K562 (cell line): Measurements from ENCODE around the gene NRCAM. TPM values are rescaled to one million over a fixed set of nuclear protein-coding genes. Genes with fewer than 3 reads are reported as not detected.
A peak's percentile ranks its signal among the peaks of the same experiment; 100 is the strongest.

ENCODE experiments used
- CBX8 ChIP-seq: fragments of 200-600 bp; sonication (generic); IDR thresholded peaks from 2 replicates; pipeline ENCODE4 v1.6.1; 2012; ENCODE audit warnings: borderline replicate concordance, mixed run types, low read depth, mild to moderate bottlenecking, moderate library complexity, mixed read lengths, low read length, control low read depth, inconsistent platforms; ENCODE audit not compliant: poor library complexity, severe bottlenecking; ENCODE audit errors: extremely low read depth
- GATAD2A ChIP-seq: fragments of 450-650 bp; IDR thresholded peaks from 2 replicates; pipeline ENCODE4 v1.6.1; 2017
- HDAC2 ChIP-seq: fragments of 450-650 bp; IDR thresholded peaks from 2 replicates; pipeline ENCODE4 v1.6.1; 2016; ENCODE audit warnings: mild to moderate bottlenecking
- HLTF ChIP-seq: fragments of 450-650 bp; IDR thresholded peaks from 2 replicates; pipeline ENCODE4 v1.6.1; 2016
- NR0B1 ChIP-seq: fragments of 450-650 bp; IDR thresholded peaks from one replicate; pipeline ENCODE4 v1.6.1; 2018; ENCODE audit warnings: mild to moderate bottlenecking, moderate library complexity; ENCODE audit not compliant: partially characterized antibody
- NR2F6 ChIP-seq: fragments of 450-650 bp; formaldehyde crosslinking; IDR thresholded peaks from 2 replicates; pipeline ENCODE4 v1.4.0; 2020; ENCODE audit warnings: mild to moderate bottlenecking
- PRDM10 ChIP-seq: fragments of 450-650 bp; IDR thresholded peaks from 2 replicates; pipeline ENCODE4 v1.6.1; 2018; ENCODE audit not compliant: partially characterized antibody
- PYGO2 ChIP-seq: fragments of 450-650 bp; IDR thresholded peaks from 2 replicates; pipeline ENCODE4 v1.6.1; 2016; ENCODE audit warnings: mild to moderate bottlenecking, missing genetic modification characterization, moderate library complexity, missing compliant biosample characterization
- SIN3B ChIP-seq: fragments of 450-650 bp; IDR thresholded peaks from 2 replicates; pipeline ENCODE4 v1.6.1; 2017; ENCODE audit warnings: low read depth, mild to moderate bottlenecking, moderate library complexity
- TAF1 ChIP-seq: IDR thresholded peaks from 2 replicates; pipeline ENCODE4 v1.6.1; 2011; ENCODE audit warnings: mild to moderate bottlenecking, low read length, moderate library complexity; ENCODE audit not compliant: insufficient read depth, control insufficient read depth, severe bottlenecking; ENCODE audit errors: extremely low read depth
- TCF7L2 ChIP-seq: fragments of 150-350 bp; IDR thresholded peaks from 2 replicates; pipeline ENCODE4 v1.6.1; 2016; ENCODE audit warnings: low read depth, mild to moderate bottlenecking, low read length, moderate library complexity
- ZKSCAN3 ChIP-seq: fragments of 250-450 bp; sonication (Bioruptor Pico); IDR thresholded peaks from 2 replicates; pipeline ENCODE4 v1.4.0; 2020
- ZNF133 ChIP-seq: fragments of 250-450 bp; sonication (Bioruptor Pico); IDR thresholded peaks from 2 replicates; pipeline ENCODE4 v1.4.0; 2020; ENCODE audit warnings: mild to moderate bottlenecking
- polyA plus RNA-seq, 8 experiments: library from polyadenylated mRNA; depleted of rRNA in 4 of 8; stranded (reverse) in 5 of 8; unstranded in 3 of 8; fragments of >200 nt; fragmentation: Nextera tagmentation in 2 of 8; fragmentation: Illumina TruSeq in 1 of 8; extraction: Ambion mirVana in 2 of 8; extraction: Trizol in 1 of 8; gene quantifications; 2 replicates each; pipeline versions ENCODE4 v1.2.1 to v1.2.3, GENCODE V29; 2011 to 2014; ENCODE audit warnings: inconsistent platforms in 1 of 8, missing spikeins in 1 of 8
- total RNA-seq, 7 experiments: library from RNA; depleted of rRNA in 6 of 7; stranded (reverse); fragments of >200 nt in 6 of 7; fragmentation: Illumina TruSeq in 2 of 7; extraction: Trizol in 2 of 7; gene quantifications; 2 replicates each; pipeline versions ENCODE4 v1.2.1 to v1.2.3, GENCODE V29; 2011 to 2021; ENCODE audit warnings: low replicate concordance in 1 of 7
- TF ChIP-seq, protein P1 (sequence below): fragments of 450-650 bp; formaldehyde crosslinking; IDR thresholded peaks from 2 replicates; pipeline ENCODE4 v1.4.0; 2020; ENCODE audit warnings: mild to moderate bottlenecking, moderate library complexity
- TF ChIP-seq, protein P2 (sequence below): sonication (generic); IDR thresholded peaks from 2 replicates; pipeline ENCODE4 v1.6.1; 2016
- TF ChIP-seq, protein P3 (sequence below): sonication (generic); formaldehyde crosslinking; IDR thresholded peaks from 2 replicates; pipeline ENCODE4 v1.8.0; 2022; ENCODE audit warnings: mild to moderate bottlenecking, missing genetic modification reagents

NRCAM gene
- total and polyA plus RNA-seq, 9 of the 15 experiments (the other 6 are each of a cell fraction or from before 2014, with no cell fraction given): 0.03 to 0.54 (median 0.12) TPM; not detected in 1

GRCh38 chr7:108235451-108236061 lies 220.7 kb downstream of the NRCAM start (continued):
- TF ChIP-seq, protein P1, sequence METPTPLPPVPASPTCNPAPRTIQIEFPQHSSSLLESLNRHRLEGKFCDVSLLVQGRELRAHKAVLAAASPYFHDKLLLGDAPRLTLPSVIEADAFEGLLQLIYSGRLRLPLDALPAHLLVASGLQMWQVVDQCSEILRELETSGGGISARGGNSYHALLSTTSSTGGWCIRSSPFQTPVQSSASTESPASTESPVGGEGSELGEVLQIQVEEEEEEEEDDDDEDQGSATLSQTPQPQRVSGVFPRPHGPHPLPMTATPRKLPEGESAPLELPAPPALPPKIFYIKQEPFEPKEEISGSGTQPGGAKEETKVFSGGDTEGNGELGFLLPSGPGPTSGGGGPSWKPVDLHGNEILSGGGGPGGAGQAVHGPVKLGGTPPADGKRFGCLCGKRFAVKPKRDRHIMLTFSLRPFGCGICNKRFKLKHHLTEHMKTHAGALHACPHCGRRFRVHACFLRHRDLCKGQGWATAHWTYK (CRISPR knock-in tag): peak; percentile 74
- no peak for TF ChIP-seq NR0B1
- no peak for TF ChIP-seq PYGO2
- TF ChIP-seq, protein P2, sequence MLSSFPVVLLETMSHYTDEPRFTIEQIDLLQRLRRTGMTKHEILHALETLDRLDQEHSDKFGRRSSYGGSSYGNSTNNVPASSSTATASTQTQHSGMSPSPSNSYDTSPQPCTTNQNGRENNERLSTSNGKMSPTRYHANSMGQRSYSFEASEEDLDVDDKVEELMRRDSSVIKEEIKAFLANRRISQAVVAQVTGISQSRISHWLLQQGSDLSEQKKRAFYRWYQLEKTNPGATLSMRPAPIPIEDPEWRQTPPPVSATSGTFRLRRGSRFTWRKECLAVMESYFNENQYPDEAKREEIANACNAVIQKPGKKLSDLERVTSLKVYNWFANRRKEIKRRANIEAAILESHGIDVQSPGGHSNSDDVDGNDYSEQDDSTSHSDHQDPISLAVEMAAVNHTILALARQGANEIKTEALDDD: peak; percentile 75; the same call in 1 of the 2 replicates
- no peak for TF ChIP-seq NR2F6
- TF ChIP-seq CBX8: no peak
- TF ChIP-seq ZKSCAN3: no peak
- TF ChIP-seq GATAD2A: 0 out of 2 replicates have a peak, but pooled peaks have one; percentile 33
- TF ChIP-seq ZNF133: no peak
- peak; percentile 17; the same call in 1 of the 2 replicates for TF ChIP-seq SIN3B
- TF ChIP-seq TAF1: no peak
- TF ChIP-seq HDAC2: 0 out of 2 replicates have a peak, but pooled peaks have one; percentile 13
- peak; percentile 74 for TF ChIP-seq PRDM10
- TF ChIP-seq HLTF: 0 out of 2 replicates have a peak, but pooled peaks have one; percentile 22
- TF ChIP-seq, protein P3, sequence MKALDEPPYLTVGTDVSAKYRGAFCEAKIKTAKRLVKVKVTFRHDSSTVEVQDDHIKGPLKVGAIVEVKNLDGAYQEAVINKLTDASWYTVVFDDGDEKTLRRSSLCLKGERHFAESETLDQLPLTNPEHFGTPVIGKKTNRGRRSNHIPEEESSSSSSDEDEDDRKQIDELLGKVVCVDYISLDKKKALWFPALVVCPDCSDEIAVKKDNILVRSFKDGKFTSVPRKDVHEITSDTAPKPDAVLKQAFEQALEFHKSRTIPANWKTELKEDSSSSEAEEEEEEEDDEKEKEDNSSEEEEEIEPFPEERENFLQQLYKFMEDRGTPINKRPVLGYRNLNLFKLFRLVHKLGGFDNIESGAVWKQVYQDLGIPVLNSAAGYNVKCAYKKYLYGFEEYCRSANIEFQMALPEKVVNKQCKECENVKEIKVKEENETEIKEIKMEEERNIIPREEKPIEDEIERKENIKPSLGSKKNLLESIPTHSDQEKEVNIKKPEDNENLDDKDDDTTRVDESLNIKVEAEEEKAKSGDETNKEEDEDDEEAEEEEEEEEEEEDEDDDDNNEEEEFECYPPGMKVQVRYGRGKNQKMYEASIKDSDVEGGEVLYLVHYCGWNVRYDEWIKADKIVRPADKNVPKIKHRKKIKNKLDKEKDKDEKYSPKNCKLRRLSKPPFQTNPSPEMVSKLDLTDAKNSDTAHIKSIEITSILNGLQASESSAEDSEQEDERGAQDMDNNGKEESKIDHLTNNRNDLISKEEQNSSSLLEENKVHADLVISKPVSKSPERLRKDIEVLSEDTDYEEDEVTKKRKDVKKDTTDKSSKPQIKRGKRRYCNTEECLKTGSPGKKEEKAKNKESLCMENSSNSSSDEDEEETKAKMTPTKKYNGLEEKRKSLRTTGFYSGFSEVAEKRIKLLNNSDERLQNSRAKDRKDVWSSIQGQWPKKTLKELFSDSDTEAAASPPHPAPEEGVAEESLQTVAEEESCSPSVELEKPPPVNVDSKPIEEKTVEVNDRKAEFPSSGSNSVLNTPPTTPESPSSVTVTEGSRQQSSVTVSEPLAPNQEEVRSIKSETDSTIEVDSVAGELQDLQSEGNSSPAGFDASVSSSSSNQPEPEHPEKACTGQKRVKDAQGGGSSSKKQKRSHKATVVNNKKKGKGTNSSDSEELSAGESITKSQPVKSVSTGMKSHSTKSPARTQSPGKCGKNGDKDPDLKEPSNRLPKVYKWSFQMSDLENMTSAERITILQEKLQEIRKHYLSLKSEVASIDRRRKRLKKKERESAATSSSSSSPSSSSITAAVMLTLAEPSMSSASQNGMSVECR (CRISPR knock-in tag): no peak
- TF ChIP-seq TCF7L2: no peak
